B cell (primary cell): ENCODE data around the gene MRPL14. TPM values are rescaled to one million over a fixed set of nuclear protein-coding genes. Genes with fewer than 3 reads are reported as not detected.

Experiments
- ATAC-seq: fragments of 200-7000 bp; cut with Tn5 transposase; one replicate; pipeline ENCODE4 v1.10.0; 2021; ENCODE audit warnings: low read depth, mild to moderate bottlenecking, moderate number of reproducible peaks, moderate library complexity
- CTCF ChIA-PET: fragments of 350-600 bp; sonication (Branson Sonifier 250); formaldehyde crosslinking; loops from one replicate; lab custom pipeline; 2021; ENCODE audit warnings: antibody characterized with exemption, inconsistent platforms; lab: Charles Lee
- POLR2A ChIA-PET: fragments of 350-600 bp; sonication (Branson Sonifier 250); formaldehyde crosslinking; loops from one replicate; lab custom pipeline; 2021; ENCODE audit warnings: antibody characterized with exemption; lab: Charles Lee
- DNase-seq: peaks from one replicate; pipeline ENCODE4 v3.0.0; 2013
- H2AFZ ChIP-seq: 2 replicates; pipeline ENCODE4 v1.6.1; 2012; ENCODE audit warnings: mild to moderate bottlenecking, low read depth, low read length; ENCODE audit not compliant: insufficient read depth, poor library complexity, severe bottlenecking
- H3K27ac ChIP-seq, 2 donors: 1 replicate in 1 of 2; 2 replicates in 1 of 2; pipeline ENCODE4 v1.5.1; 2012 to 2013; ENCODE audit warnings: low read length in 2 of 2, mild to moderate bottlenecking in 2 of 2, moderate library complexity in 1 of 2
- H3K27me3 ChIP-seq, 4 experiments: fragments of 200-600 bp in 1 of 4; sonication (generic) in 1 of 4; replicated peaks in 1 of 4; 1 replicate in 2 of 4; 2 replicates in 2 of 4; pipeline versions ENCODE4 v1.6.1 to v1.7.0; 2013 to 2016; ENCODE audit warnings: low read length in 3 of 4, mild to moderate bottlenecking in 2 of 4, mixed read lengths in 1 of 4, moderate library complexity in 1 of 4; ENCODE audit not compliant: insufficient read depth in 4 of 4, control insufficient read depth in 3 of 4; ENCODE audit errors: control extremely low read depth in 1 of 4
- H3K36me3 ChIP-seq, 2 experiments: replicated peaks in 1 of 2; 1 replicate in 1 of 2; 2 replicates in 1 of 2; pipeline versions ENCODE4 v1.6.1 to v1.7.1; 2013; ENCODE audit warnings: low read length in 1 of 2; ENCODE audit not compliant: insufficient read depth in 2 of 2, control insufficient read depth in 1 of 2; ENCODE audit errors: control extremely low read depth in 1 of 2, extremely low read depth in 1 of 2
- H3K4me1 ChIP-seq, 2 donors: fragments of 200-600 bp in 1 of 2; sonication (generic) in 1 of 2; 1 replicate in 1 of 2; 2 replicates in 1 of 2; pipeline versions ENCODE4 v1.5.1 to v1.6.1; 2013 to 2017; ENCODE audit warnings: low read length in 2 of 2; ENCODE audit not compliant: control insufficient read depth in 2 of 2, insufficient read depth in 2 of 2
- H3K4me2 ChIP-seq: replicated peaks from 2 replicates; pipeline ENCODE3; 2012; ENCODE audit warnings: mild to moderate bottlenecking, low read depth, low read length; ENCODE audit not compliant: poor library complexity, severe bottlenecking
- H3K4me3 ChIP-seq, 5 experiments: fragments of 200-600 bp in 1 of 5; sonication (generic) in 1 of 5; 1 replicate in 3 of 5; 2 replicates in 2 of 5; pipeline versions ENCODE4 v1.5.1 to v1.7.0; 2011 to 2016; ENCODE audit warnings: low read length in 4 of 5, mild to moderate bottlenecking in 4 of 5, low read depth in 2 of 5, control low read depth in 1 of 5, moderate library complexity in 1 of 5; ENCODE audit not compliant: insufficient read depth in 1 of 5; ENCODE audit errors: control extremely low read depth in 1 of 5, extremely low read depth in 1 of 5
- H3K79me2 ChIP-seq: fragments of 200-600 bp; sonication (generic); one replicate; pipeline ENCODE4 v1.6.0; 2016; ENCODE audit warnings: low read length; ENCODE audit not compliant: control insufficient read depth, insufficient read depth
- H3K9ac ChIP-seq: fragments of 200-600 bp; sonication (generic); 2 replicates; pipeline ENCODE4 v1.6.1; 2017; ENCODE audit warnings: mild to moderate bottlenecking, low read length, moderate library complexity
- H3K9me3 ChIP-seq, 3 donors: one replicate each; pipeline versions ENCODE4 v1.6.1 to v1.7.1; 2013; ENCODE audit warnings: low read length in 2 of 3; ENCODE audit not compliant: control insufficient read depth in 2 of 3, insufficient read depth in 1 of 3; ENCODE audit errors: control extremely low read depth in 1 of 3
- H4K20me1 ChIP-seq: 2 replicates; pipeline ENCODE4 v1.6.0; 2012; ENCODE audit warnings: mild to moderate bottlenecking, low read length; ENCODE audit not compliant: insufficient read depth, control insufficient read depth, poor library complexity, severe bottlenecking
- H3K27ac Mint-ChIP-seq: one replicate; pipeline ENCODE4 v1.8.0; 2021; ENCODE audit warnings: mixed read lengths
- H3K27me3 Mint-ChIP-seq: one replicate; pipeline ENCODE4 v1.8.0; 2021; ENCODE audit warnings: mixed read lengths
- H3K4me1 Mint-ChIP-seq: one replicate; pipeline ENCODE4 v1.8.0; 2021; ENCODE audit warnings: mixed read lengths
- H3K4me3 Mint-ChIP-seq: one replicate; pipeline ENCODE4 v1.8.0; 2021; ENCODE audit warnings: mixed read lengths
- H3K9me3 Mint-ChIP-seq: one replicate; pipeline ENCODE4 v1.8.0; 2022; ENCODE audit warnings: mixed read lengths; ENCODE audit not compliant: insufficient read depth
- CTCF ChIP-seq: fragments of 200-600 bp; IDR thresholded peaks from one replicate; pipeline ENCODE4 v1.8.0; 2022; ENCODE audit warnings: antibody characterized with exemption, mild to moderate bottlenecking
- EZH2 ChIP-seq: IDR thresholded peaks from 2 replicates; pipeline ENCODE4 v1.6.1; 2012; ENCODE audit warnings: borderline replicate concordance, low read depth, mild to moderate bottlenecking, moderate library complexity, low read length; ENCODE audit not compliant: insufficient read depth, poor library complexity, severe bottlenecking
- WGBS: methylation state at CpG from one replicate; pipeline ENCODE4 v1.1.5; 2013; ENCODE audit warnings: missing lambda C conversion rate; ENCODE audit not compliant: insufficient coverage; 5-methylcytosine and 5-hydroxymethylcytosine counted together
- intact Hi-C: fragments of 100-400 bp; cut with micrococcal nuclease; formaldehyde crosslinking; loops from one replicate; pipeline ENCODE4 v1.10.0; 2022
- polyA plus RNA-seq: library from polyadenylated mRNA; depleted of rRNA; stranded (reverse); fragments of >200 nt; gene quantifications from 2 replicates; pipeline ENCODE4 v1.2.3, GENCODE V29; 2012
- total RNA-seq, 2 donors: library from RNA; stranded (reverse); fragments of 120-200 nt in 1 of 2; gene quantifications; 1 replicate in 1 of 2; 2 replicates in 1 of 2; pipeline versions ENCODE4 v1.2.3 to v1.2.4, GENCODE V29; 2013 to 2022

MRPL14 gene
- total and polyA plus RNA-seq, 2 donors (not counting 1 experiment from before 2014, with no cell fraction given), result 16.7 to 23.5 TPM

GRCh38 chr6:44066394-44067172, 60.7 kb downstream of the MRPL14 start:
- Histone ChIP-seq H3K27me3 (peaks cover 0 to 4% (median 0%) of the 10 kb centered on the region in 4 experiments), H4K20me1 (no peaks in the 10 kb centered on the region), H3K36me3 (no peaks in the 10 kb centered on the region), H3K4me1 (no peaks in the 10 kb centered on the region), H3K79me2 (no peaks in the 10 kb centered on the region), H3K4me3 (no peak overlapping the region), H3K9me3 (no peaks in the 10 kb centered on the region), H3K9ac (no peak overlapping the region), H2AFZ (no peak overlapping the region), H3K4me2 (no peak overlapping the region), H3K27ac (no peak overlapping the region)
- no peak overlapping the region for H3K4me3 Mint-ChIP-seq
- peaks cover 23% of the 10 kb centered on the region for H3K27me3 Mint-ChIP-seq
- no peak for ATAC-seq
- no peak overlapping the region for H3K27ac Mint-ChIP-seq
- DNase-seq, result no peak
- intact Hi-C loops, result no loop called here
- TF ChIP-seq EZH2 (no peak), CTCF (no peak)
- no peaks in the 10 kb centered on the region for H3K9me3 Mint-ChIP-seq
- WGBS, result 92% methylated on average over 6 of the region's 6 CpGs
- CTCF ChIA-PET, result no interaction called here
- POLR2A ChIA-PET, result no interaction called here
- H3K4me1 Mint-ChIP-seq, result no peaks in the 10 kb centered on the region

GRCh38 chr6:44065443-44066140, 61.7 kb downstream of the MRPL14 start:
- ATAC-seq (no peak), DNase-seq (no peak)
- Histone ChIP-seq H3K4me3 (no peak overlapping the region), H3K4me2 (no peak overlapping the region), H3K27me3 (peaks cover 0 to 4% (median 0%) of the 10 kb centered on the region in 4 experiments), H3K4me1 (no peaks in the 10 kb centered on the region), H3K9me3 (no peaks in the 10 kb centered on the region), H3K9ac (no peak overlapping the region), H3K36me3 (no peaks in the 10 kb centered on the region), H4K20me1 (no peaks in the 10 kb centered on the region), H3K27ac (no peak overlapping the region), H3K79me2 (no peaks in the 10 kb centered on the region), H2AFZ (no peak overlapping the region)
- peaks cover 15% of the 10 kb centered on the region for H3K27me3 Mint-ChIP-seq
- ChIA-PET POLR2A (no interaction called here), CTCF (interaction anchor here (0.9 to 1.2 kb wide), 2 partner anchors 9 to 13 kb away, joined by 3 to 4 read pairs; no protein-coding TSS in a partner anchor)
- no peaks in the 10 kb centered on the region for H3K4me1 Mint-ChIP-seq
- no peaks in the 10 kb centered on the region for H3K9me3 Mint-ChIP-seq
- WGBS, result 65% methylated on average over 2 of the region's 13 CpGs
- no peak overlapping the region for H3K27ac Mint-ChIP-seq
- intact Hi-C loops, result no loop called here
- TF ChIP-seq CTCF, result no peak
- no peak for TF ChIP-seq EZH2
- no peak overlapping the region for H3K4me3 Mint-ChIP-seq
